Activated CD8-positive, alpha-beta memory T cell treated with anti-CD3 and anti-CD28 coated beads for 1 hour (primary cell): ENCODE results near the gene TERF2IP.

Experiments used
- DNase-seq, 2 donors: peaks; one replicate each; pipeline ENCODE4 v3.0.0-alpha.2; 2020; ENCODE audit warnings: low read depth in 1 of 2; ENCODE audit errors: extremely low read depth in 1 of 2

Gene TERF2IP

DNA sequence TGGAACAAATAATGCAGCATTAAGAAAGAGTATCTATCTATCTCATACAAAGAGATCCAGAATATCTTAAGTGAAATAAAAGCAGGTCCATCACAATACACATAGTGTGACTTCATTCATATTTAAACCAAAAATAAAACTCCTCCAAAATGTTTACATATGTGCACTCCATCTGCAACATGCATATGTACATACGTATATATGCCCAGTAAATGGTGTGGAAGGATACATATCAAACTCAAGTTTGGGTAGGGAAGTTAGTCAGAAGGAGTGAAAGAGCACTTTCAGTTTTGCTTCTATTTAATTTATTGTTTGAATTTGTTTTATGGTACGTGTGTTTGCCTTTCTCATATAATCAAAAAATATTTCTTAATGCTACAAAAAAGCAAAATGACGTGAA, 12.5 kb upstream of the TERF2IP start:
- DNase-seq, result no peak

DNA sequence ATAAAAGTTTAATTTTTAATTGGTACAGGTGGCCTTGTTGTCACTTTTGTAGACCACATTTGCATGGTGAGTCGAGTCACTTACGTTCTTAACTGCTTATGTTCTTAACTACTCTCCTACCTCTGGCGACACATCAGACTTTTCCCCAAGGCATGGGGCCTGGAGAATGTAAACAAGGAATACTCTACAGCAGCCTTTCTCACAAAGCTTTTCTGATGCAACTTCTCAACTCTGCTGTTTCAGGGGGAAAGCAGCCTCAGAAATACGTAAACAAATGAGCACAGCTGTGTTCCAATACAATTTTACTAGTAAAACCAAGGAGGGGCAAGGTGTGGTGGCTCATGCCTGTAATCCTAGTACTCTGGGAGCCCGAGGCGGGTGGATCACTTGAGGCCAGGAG, 7.0 kb upstream of the TERF2IP start:
- DNase-seq, result no peak

DNA sequence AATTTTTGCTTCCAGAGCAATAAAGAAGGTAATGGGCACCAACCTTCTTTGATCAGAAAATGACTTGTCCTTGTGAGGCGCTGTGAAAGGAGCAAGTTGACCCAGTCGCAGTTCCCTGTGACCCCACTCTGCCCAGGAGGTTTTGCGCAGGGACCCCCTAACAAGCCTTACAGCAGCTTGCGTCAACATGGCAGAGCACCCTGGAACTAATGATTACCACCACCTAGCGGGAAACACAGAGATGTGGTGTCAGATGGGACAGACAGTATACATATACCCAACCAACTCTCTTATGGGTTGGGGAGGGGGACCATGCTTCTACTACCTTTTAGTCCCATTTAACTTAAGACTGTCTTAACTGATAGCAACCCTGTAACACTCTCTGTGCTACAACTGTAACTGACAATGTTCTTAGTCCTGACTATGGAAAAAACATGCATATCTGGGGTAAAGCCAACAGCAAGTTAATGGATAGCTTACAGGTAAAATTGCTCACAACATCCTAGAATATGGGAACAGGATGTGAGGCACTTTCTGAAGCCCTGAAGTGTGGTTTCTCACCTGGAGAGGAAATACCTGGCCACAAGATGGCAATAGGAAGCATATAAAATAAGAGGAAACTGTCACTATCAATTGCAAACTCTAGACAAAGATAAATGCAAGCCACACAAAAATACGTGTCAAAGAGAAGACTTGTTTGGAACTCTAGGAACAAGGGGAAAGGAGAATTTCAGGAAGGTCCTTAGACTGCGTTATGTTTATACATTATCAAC, 3.1 kb upstream of the TERF2IP start:
- DNase-seq, result no peak

DNA sequence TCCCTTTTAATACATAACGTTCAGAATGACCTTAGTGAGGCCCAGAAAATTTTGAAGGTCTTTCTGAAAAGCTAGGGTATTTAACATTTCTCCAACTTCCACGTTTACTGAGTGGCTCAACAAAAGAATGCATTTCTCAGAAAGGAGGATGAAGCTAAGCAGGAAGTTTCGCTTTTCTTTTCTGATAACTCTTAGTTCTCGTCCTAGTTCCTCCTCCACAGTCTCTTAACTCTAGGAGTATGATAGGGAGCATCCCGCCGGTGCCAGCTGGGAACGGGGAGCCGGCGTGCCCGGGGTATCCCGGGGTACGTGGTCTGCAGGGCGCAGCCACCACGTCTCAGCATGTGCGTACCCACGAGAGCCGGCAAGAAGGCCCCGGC, 471 bp upstream of the TERF2IP start:
- DNase-seq, result no peak

DNA sequence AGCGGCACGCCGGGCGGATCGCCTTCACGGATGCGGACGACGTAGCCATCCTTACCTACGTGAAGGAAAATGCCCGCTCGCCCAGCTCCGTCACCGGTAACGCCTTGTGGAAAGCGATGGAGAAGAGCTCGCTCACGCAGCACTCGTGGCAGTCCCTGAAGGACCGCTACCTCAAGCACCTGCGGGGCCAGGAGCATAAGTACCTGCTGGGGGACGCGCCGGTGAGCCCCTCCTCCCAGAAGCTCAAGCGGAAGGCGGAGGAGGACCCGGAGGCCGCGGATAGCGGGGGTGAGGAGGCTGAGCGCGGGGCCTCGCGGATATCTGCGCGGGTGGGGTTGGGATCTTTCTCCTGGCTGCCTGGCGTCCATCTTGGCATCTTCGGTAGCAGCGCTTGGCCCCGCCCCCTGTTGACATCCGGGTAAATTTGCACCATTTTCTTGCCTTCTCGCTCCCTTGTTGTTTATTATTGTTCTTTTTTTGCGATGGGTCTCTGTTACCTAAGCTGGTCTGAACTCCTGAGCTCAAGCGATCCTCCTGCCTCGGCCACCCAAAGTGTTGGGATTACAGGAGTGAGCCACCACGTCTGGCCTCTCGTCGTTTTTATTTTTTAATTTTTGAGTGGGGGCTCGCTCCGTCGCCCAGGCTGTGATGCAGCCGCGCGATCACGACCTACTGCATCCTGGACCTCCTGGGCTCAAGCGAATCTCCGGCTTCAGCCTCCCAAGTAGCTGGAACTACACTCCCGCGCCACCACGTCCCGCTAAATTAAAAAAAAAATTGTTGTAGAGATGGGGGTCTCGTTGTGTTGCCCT, 898 bp downstream of the TERF2IP start:
- peak; percentile 69 to 76 for DNase-seq

DNA sequence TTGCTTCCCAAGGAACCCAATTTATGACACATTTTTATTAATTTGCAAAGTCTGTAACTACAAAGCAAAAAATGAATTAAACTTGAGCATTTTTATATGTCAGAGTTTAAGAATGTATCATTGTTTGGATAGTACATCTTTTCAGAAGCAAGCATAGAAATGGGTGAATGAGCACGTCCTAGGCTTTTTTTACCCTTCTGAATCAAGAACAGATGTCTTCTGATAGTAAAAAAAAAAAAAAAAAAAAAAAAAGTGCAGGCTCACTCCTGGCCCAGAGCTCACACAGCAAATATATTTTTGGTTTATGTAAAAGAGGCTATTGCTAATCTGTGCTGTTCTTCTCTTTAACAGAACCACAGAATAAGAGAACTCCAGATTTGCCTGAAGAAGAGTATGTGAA, 6.3 kb downstream of the TERF2IP start:
- DNase-seq, result no peak

DNA sequence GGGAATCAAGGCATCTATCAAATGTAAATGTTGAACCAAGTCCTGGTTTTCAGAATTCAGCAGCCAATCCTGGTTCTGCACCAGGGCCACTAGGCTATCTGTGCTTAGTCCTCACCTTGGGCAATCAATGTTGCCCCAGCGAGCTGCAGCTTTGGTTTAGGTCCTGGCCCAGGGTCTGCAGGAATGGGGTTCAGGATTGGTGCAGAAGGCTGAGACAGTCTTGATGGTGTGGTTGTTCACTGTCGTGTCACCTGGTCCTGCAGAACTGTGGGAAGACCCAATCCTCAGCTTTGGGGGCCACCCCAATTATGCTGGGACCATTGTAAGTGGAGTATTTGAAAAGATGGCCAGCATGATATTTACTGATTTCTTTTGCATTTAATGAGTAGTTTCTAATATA, 10.6 kb downstream of the TERF2IP start:
- DNase-seq, result no peak

DNA sequence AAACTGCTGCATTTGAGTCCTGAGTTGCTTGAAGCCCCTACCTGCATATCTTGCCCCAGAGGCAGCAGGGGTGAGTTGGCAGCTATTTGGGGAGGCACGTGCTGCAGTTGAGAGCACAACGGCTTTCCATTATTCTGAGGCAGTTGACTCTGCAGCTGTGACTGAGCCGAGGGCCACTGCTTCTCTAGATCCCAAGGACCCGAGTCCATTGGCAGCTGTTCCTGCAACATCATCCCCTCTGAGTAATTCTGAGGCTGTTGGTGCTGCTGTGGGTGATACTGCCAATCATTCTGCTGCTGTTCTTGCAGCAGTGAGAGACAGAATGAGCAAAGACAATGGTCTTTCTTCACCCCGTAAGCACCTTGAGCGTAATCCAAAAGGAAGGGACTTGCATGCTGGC, 12.7 kb downstream of the TERF2IP start:
- DNase-seq, result no peak

DNA sequence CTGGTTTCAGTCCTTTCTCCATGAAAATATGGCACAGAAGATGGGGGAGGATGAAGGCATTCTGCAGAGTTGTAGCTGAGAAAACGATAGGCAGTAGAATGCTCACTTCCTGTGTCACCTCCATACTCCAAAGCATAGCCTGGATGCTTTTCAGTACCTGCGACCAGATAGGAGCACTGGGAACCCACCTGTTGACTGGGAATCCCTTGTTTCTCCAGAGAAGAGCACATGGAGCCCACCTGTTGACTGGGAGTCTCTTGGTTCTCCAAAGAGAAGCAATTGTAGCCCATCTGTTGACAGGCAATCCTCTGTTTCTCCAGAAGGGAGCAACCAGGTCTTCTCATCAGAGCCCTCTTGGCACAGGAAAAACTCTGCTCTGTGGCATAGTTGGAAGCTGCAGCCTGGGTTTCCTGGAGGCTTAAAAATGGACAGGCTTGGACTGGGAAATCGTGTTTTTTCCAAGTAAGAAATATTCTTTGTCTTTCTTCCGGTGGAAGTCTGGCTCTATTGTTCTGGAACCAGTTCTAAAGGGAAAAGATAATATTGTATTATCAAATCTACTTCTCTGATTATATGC, 13.2 kb downstream of the TERF2IP start:
- DNase-seq, result no peak

DNA sequence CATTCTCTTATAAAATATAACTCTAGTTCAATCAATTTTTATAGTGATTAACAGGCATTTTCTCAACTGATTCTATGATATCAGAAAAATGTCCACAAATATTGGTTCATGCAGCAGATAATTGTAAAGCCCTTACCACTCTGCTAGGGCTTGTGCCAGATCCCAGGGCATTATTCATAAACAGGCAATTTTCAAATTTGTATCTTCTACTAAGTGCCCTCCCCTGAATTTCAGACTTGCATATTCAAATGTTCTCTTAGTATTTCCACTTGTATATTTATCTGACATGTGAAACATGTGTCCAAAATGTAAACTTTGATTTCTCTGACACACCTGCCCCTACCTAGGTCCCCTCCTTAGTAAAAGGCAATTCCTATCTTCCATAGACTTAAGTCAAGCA, 19.9 kb downstream of the TERF2IP start:
- no peak for DNase-seq

DNA sequence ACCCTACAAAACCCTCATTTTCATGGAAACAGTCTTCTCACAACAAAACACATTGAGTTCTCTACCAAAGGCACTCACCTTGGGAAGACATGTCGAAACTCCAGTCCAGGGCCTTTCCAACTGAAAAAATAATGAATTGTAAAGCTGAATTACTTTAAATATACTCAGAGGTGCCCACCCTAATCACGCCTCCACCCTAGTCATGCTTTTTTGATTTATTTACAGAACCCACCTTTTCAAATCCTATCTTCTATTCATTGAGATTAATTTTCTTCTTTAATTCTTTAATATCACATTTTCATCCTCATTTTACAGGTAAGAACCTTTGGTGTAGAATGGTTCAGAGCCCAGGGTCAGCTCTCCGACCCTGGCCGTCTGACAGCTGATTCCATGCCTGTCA, 29.3 kb downstream of the TERF2IP start, which contains the start of gene CPHXL2:
TSS of gene CPHXL2 (minus strand) at position 101 of the 400 bp plus-strand sequence. CDS start at position 91, 10 bp downstream.
- DNase-seq, result no peak

DNA sequence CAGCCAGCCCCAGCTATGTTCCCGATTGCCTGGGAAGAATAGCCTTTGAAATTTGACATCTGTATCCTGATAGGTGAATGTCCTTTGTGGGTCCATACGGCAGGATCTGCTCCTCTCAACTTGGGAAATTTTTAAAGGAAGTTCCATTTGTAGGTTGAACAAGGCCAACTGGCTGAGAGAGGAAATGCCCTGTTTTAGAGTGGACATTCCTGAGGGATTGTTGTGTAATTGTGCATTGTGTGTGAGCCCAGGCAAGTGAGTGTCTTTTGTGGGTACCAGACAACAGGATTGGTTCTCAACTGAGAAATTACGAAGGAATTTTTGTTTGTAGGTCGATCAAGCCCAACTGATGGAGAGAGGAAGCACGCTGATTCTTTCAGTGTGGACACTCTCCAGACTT, 31.8 kb downstream of the TERF2IP start:
- no peak for DNase-seq

DNA sequence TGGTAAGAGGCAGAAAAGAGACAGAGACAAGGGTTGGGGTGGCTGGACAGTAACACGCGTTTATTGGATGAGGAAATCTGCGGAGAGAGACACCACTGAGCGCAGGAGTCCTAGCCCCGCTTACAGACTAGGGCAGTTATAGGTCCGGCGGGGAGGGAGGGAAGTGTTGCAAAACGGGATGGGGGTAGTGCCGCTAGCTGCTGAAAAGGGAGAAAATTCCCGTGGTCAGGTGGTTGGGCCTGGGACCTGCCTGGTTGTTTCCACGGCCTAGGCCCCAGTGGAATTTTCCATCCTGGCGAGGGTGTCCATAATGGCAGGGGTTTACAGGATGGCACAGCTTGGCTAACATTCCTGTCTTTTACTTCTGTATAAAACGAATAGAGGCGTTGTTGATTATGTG, 34.7 kb downstream of the TERF2IP start:
- DNase-seq, result no peak

DNA sequence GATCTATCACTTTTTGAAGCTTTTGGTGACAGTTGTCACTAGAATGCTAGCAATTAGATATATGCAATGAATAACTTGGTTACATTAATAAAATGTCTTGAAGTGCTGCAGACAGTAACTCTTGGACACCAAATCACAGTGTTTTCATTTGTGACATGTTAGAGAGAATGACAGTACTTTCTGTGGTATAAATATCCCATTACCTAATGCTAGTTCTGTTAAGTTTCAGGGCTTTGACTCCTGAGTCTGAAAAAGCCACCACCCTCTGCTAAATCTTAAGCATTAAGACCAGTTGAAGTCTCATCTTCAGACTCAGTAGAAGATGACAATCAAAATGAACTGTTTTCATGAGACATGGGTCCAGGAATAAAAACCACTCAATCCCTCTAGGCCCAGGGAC, 39.8 kb downstream of the TERF2IP start:
- DNase-seq, result no peak

DNA sequence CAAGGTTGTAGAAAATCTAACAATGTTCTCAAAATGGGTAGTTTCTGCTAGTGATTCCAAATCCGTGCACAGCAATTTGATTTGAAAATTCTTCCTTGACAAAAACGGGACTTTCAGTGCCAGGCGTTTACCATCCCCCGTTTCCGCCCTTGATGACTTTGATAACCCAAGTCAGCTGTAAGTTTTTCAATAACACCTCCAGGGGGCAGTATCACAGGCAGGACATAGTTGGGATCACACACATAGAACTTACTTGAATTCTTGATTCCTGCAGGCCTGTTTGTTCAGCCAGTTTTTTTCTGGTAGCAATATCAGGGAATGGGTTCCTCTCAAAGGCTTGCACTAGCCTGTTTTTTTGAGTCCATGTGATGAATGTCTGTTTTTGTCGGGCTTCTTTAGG, 48.1 kb downstream of the TERF2IP start:
- DNase-seq, result no peak

DNA sequence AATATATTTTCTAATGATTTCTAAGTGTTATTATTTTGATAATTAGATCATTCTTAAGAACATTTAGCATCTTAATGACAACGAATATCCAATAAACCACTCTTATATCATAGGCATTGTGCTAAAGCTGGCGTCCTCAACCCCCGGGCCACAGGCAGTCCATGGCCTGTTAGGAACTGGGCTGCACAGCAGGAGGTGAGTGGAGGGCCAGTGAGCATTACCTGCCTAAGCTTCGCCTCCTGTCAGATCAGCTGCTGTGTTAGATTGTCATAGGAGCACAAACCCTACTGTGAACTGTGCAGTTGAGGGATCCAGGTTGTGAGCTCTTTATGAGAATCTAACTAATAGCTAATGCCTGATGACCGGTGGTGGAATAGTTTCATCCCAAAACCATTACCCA, 50.0 kb downstream of the TERF2IP start:
- DNase-seq, result no peak

DNA sequence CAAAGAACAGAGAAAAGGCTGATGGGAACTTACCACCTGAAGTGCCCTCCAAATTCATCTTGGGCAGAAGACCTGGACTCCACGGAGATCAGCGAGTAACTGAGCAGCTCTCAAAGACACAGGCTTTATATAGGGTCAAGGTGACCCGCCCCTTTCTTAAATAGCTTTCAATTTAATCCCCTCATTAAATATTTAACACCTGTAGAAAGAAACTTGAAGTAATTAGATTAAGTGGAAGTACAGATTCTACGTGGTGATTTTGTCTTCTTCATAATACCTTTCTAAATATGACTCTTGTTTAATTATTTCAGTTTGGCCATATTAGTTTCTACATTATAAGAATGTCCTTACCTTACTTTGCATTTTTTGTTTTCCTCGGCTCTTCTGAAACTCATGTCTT, 53.8 kb downstream of the TERF2IP start, which contains the start of gene DUXB:
TSS of gene DUXB (minus strand) at position 101 of the 400 bp plus-strand sequence. CDS start at position 58, 43 bp downstream.
- no peak for DNase-seq

DNA sequence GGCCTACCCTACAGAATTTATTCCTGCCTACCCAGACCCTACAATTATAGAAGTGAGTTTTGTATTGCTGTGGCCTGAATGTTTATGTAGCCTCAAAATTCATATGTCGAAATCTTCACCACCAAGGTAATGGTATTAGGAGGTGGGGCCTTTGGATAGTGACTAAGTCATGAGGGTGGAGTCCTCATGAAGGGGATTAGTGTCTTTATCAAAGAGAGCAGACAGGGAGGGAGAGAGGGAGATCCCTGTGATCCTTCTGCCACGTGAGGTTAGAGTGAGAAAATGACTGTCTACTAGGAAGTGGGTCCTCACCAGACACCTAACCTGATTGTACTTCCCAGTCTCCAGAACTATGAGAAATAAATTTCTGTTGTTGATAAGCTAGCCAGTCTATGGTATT, 54.7 kb downstream of the TERF2IP start:
- DNase-seq, result no peak

DNA sequence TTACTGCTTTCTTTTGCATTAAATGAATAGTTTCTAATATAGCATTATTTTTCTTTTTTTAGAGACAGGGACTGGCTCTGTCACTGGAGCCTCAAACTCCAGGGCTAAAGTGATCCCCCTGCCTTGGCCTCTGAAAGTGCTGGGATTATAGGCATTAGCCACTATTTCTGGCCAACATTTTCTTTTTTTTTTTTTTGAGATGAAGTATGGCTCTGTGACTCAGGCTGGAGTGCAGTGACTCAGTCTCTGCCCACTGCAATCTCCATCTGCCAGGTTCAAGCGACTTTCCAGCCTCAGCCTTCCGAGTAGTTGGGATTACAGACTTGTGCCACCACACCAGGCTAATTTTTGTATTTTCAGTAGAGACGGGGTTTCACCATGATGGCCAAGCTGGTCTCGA, 55.7 kb downstream of the TERF2IP start:
- DNase-seq, result no peak
